GM18499 (cell line): ENCODE measurements around the gene GNAT1.
"Not testable (repeated sequence)": the region's sequence is repeated elsewhere in the genome, so short reads cannot be mapped to it uniquely, and the experiment has no call there.

Source experiments
- ATAC-seq: cut with Tn5 transposase; IDR thresholded peaks from one replicate; pipeline ENCODE4 v1.9.1; 2021; ENCODE audit warnings: moderate number of reproducible peaks; ENCODE audit not compliant: insufficient read depth, unreplicated experiment

The GNAT1 gene

GRCh38 chr3:50237133-50237651, 45.8 kb downstream of the GNAT1 start:
- ATAC-seq = no peak

GRCh38 chr3:50237754-50238548, 46.5 kb downstream of the GNAT1 start:
- no peak for ATAC-seq

- ATAC-seq = no peak
Observed at GRCh38 chr3:50238549-50239026, 47.2 kb downstream of the GNAT1 start.

GRCh38 chr3:50239649-50240048, 48.2 kb downstream of the GNAT1 start:
- no peak for ATAC-seq

GRCh38 chr3:50241163-50241562, 49.8 kb downstream of the GNAT1 start:
- no peak for ATAC-seq

- no peak for ATAC-seq
Observed at GRCh38 chr3:50241713-50242380, 50.4 kb downstream of the GNAT1 start.

GRCh38 chr3:50242381-50242770, 51.0 kb downstream of the GNAT1 start:
- ATAC-seq = no peak

GRCh38 chr3:50242851-50243542, 51.6 kb downstream of the GNAT1 start:
- ATAC-seq = no peak

GRCh38 chr3:50243543-50243895, 52.1 kb downstream of the GNAT1 start:
- no peak for ATAC-seq

- ATAC-seq = not testable (repeated sequence)
Observed at GRCh38 chr3:50244813-50245212, 53.4 kb downstream of the GNAT1 start.

- ATAC-seq = no peak
Observed at GRCh38 chr3:50245251-50245745, 53.9 kb downstream of the GNAT1 start.

GRCh38 chr3:50245831-50246516, 54.6 kb downstream of the GNAT1 start:
- no peak for ATAC-seq

- no peak for ATAC-seq
Observed at GRCh38 chr3:50246517-50246954, 55.1 kb downstream of the GNAT1 start.
